Loucy (cell line): ENCODE data around the gene FAM83B.

Source experiments
- EZH2phosphoT487 ChIP-seq: fragments of 200-600 bp; IDR thresholded peaks from 2 replicates; pipeline ENCODE4 v1.6.1; 2018; ENCODE audit warnings: antibody characterized with exemption, mild to moderate bottlenecking, moderate library complexity, borderline replicate concordance
- TF ChIP-seq, protein P1 (sequence below): fragments of 200-600 bp; sonication (generic); conservative IDR thresholded peaks from 2 replicates; pipeline ENCODE4 v1.5.1; 2014; ENCODE audit warnings: mild to moderate bottlenecking, antibody characterized with exemption, low read length

- TF ChIP-seq, protein P1, sequence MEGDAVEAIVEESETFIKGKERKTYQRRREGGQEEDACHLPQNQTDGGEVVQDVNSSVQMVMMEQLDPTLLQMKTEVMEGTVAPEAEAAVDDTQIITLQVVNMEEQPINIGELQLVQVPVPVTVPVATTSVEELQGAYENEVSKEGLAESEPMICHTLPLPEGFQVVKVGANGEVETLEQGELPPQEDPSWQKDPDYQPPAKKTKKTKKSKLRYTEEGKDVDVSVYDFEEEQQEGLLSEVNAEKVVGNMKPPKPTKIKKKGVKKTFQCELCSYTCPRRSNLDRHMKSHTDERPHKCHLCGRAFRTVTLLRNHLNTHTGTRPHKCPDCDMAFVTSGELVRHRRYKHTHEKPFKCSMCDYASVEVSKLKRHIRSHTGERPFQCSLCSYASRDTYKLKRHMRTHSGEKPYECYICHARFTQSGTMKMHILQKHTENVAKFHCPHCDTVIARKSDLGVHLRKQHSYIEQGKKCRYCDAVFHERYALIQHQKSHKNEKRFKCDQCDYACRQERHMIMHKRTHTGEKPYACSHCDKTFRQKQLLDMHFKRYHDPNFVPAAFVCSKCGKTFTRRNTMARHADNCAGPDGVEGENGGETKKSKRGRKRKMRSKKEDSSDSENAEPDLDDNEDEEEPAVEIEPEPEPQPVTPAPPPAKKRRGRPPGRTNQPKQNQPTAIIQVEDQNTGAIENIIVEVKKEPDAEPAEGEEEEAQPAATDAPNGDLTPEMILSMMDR: no peak
- TF ChIP-seq EZH2phosphoT487: no peak
Measured at GRCh38 chr6:54846857-54847674, 495 bp downstream of the FAM83B start.
